Right hindlimb (tissue), 1 donor: ENCODE results near the gene FBXO36.

ENCODE experiments used
- DNase-seq: peaks from one replicate; pipeline ENCODE4 v3.0.0-alpha.2; 2018

The FBXO36 gene

DNA sequence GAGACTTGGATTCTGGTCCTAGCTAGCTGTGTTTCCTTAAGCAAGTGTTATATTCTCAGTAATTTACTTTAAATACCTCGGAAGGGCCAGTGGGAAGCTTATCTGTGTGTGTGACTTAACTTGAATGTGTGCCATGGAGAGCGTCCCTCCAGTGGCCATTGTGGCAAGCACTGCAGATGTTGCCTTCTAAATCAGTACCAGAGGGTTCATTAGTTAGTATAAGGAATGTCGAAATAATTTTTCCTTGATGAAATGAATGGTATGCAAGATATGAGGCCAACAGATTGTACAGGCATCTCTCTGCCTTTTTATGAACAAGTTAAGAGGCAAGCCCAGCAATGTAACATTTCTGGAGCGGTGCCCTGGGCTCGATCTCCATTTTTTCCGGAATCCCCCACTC, 52.0 kb downstream of the FBXO36 start:
- DNase-seq, result peak; percentile 22

DNA sequence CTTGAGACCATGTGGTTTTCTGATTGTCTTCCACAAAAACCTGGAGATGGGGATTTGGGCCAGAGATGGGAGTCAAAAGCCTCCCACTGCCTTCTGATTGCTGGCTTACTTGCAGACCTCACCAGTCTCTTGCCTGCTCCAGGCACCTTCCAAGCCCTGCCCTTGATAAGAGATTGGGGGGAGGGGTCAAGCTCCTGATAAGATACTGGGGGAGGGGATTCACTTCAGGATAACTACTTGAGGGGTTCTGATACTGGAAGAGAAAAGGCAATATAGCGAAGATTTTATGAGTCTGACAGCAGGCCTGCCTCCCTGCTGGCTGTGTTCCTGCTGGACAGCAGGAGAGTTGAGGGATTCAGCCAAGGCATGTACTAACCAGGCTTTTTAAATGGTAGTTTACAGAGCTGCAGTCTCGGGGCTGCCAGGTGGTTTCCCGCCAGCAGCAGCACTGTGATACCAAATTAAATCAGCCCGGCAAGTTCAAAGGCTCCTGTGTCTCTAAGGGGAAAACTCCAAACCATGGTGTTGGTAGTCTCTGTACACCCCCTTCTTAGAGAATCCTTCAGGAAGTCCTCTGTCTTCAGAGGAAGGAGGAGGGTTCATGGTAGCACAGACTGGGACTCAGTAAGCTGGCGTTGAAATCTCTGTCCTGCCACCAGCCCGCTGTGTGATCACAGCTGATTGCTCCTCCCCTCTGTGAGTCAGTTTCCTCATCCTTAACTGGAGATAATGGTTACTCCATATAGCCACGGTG, 58.3 kb downstream of the FBXO36 start:
- DNase-seq, result peak; percentile 85

DNA sequence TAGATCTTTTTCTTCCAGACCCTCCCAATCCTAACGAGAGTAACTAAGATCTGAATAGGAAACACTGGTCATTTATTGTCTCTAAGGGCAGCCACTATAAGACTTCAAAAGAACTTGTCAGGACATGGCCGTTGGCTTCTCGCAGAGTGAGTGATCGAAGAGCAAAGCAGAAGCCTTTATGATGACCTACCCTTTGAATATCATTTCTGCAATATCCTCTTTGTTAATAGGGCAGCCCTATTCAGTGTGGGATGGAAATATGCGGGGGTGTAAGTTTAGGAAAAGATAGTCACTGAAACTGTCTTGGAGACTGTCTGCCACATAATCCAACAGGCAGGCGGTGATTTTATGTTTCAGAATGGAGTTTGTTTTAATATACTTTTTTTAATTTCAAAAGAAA, 70.9 kb downstream of the FBXO36 start:
- DNase-seq, result no peak

DNA sequence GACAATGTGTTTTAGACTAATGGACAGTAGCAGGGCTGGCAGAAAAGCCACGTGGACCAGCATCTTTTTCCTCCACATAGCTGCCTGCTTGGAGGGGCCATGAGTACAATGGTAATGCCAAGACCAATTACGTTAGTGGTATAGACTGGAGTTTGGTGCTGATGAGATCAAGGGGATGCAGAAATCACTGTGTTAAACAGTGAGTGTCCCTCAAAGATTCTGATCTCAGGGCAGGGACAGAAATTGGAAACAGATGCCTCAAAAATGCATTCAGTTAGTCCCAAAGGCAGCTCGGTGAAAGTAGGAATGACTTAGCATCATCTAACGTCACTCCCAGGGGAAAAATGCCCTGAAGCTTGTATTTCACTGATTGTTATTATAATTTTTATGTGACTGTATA, 74.0 kb downstream of the FBXO36 start:
- DNase-seq, result no peak

DNA sequence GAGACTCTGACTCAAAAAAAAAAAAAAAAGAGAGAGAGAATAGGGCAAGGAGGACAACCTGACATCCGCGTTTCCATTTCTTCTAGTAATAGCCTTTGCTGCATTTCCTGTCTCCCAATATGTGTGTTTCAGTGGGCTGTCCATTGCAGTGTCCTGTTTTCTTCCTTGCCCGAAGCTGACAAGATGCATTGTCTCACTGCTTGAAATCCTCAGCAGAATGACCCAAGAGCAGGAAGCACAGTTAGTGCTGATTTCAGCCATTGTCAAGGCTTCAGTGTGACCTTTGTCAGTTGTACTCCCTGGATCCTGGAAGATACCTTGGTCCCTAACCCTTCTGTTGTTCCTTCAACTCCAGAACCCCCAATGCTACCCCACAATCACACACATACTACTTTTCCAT, 75.3 kb downstream of the FBXO36 start:
- no peak for DNase-seq

DNA sequence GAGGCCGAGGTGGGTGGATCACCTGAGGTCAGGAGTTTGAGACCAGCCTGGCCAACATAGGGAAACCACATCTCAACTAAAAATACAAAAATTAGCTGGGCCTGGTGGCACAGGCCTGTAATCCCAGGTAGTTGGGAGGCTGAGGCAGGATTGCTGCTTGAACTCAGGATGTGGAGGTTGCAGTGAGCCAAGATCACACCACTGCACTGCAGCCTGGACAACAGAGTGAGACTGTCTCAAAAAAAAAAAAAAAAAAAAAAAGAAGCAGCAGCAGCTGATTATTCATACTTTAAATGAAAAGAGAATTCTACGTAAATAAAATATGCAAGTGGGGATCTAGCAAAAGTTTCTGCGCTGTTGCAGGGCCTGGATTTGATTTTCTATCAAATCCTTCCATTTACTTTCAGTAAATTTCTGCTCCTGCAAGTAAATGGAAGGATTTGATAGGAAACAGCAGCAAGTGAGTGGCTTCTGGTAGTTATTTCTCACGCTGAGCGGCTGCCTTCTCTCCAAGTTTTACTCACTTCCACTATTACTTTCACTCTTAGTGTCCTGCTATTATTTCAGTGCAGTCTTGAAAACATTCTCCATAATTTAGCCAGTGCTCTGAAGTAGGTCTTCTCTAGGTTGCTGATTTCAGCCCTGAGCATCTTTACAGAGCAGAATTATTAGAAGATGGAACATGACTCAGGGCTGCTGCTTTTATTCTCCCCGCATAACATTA, 78.0 kb downstream of the FBXO36 start:
- DNase-seq, result no peak

DNA sequence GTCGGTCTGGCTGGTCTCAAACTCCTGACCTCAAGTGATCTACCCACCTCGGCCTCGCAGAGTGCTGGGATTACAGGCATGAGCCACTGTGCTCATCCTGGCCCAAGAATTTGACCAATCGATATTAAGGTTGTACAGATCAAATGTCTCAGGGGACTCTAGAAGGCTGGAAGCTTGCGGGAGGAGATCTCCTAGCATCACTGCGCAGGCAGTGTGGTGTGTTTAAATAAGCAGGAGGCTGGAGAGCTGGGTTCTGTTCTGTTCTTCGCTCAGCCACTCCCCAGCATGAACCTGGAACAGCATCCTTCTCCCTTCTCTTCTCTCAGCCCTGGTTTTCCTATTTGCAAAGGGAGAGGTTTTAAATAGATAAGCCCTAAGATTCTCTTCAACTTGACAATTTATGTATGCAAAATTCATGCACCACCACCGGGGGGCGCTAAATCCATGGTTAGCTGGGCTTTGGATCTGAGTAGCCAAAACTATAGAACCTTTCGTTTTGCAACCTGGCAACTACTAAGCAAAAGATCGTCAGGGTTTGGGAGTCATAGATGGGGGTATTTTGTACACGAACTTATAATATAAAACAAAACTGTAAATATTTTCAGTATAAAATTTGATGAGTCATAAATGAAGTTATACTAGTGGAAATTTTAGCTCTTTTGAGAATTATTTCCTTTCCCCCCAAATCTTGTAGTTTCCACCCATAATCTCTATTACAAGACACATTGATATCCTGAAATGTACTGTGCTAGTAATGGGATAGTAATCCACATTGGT, 85.8 kb downstream of the FBXO36 start:
- peak; percentile 61 for DNase-seq

- no peak for DNase-seq
Measured at GRCh38 chr2:230008708-230009066, 86.4 kb downstream of the FBXO36 start.

DNA sequence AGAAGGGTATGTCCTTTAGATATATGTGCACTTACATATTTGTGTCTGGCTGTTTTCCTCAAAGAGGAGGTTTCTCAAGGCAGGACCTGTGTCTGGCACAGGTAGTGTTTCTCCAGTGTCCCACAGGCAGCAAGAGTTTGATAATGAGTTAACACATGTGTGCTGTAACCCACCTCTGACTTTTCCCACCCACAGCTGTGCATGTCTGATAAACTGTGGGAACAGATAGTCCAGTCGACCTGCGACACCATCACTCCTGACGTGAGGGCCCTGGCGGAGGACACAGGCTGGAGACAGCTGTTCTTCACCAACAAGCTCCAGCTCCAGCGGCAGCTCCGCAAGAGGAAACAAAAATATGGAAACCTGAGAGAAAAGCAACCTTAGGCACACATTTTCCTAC, 88.2 kb downstream of the FBXO36 start:
- DNase-seq, result no peak

GRCh38 chr2:230011617-230012016, 89.3 kb downstream of the FBXO36 start:
- DNase-seq, result no peak

DNA sequence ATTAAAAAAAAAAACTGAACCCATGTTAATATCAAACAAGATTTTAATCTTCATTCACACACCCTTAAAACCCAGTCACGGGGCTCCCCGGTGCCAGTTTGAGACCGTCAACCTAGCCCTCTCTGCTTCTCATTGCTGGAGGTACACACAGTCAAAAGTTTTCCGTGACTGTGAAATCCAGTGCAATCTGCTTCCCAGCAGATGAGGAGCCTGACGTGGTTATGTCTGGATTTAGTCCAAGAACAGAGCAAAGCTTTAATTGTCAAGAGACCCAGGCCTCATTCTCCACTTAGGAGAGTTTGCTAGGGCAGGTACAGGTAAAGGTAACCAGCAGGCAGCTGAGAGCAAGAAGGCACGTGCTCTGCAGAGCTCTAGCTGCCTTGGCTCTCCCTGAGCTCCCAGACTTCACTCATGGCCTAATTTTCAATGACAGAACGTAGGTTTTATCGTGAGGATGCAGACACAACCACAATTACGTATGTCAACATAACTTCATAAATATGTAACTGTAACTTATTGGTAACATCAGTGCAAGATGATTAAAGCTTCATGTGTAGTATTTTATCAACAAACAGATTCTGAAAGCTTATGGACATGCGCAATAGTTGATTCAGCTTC, 90.1 kb downstream of the FBXO36 start:
- no peak for DNase-seq

GRCh38 chr2:230016844-230017243, 94.5 kb downstream of the FBXO36 start:
- DNase-seq, result no peak

DNA sequence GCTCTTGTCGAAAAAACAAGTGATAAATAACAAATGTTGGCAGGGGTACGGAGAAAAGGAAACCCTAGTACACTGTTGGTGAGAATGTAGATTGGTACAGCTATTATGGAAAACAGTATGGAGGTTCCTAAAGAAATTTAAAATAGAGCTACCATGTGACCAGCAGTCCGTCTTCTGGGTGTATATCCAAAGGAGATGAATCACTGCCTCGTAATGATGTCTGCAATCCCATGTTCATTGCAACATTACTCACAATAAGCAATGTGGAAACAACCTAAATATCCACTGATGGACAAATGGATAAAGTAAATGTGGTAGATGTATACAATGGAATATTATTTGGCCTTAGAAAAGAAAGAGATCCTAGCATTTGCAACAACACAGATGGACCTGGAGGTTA, 95.8 kb downstream of the FBXO36 start:
- DNase-seq, result no peak

DNA sequence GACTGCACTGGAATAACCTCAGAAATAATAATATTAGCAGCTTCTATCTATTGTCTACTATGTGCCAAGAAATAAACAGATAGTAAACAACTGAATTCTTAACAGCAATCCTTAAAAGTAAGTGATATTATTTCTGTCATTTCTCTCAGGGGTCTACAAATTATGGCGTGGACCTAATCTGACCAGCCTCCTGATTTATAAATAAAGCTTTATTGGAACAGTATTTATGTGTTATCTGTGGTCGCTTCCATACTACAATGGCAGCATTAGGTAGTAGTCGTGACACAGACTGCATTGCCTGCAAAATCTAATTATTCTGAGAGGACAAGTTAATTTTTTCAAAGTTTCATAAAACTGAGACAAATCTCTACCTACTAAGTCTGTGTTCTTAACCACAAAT, 97.4 kb downstream of the FBXO36 start:
- DNase-seq, result no peak

DNA sequence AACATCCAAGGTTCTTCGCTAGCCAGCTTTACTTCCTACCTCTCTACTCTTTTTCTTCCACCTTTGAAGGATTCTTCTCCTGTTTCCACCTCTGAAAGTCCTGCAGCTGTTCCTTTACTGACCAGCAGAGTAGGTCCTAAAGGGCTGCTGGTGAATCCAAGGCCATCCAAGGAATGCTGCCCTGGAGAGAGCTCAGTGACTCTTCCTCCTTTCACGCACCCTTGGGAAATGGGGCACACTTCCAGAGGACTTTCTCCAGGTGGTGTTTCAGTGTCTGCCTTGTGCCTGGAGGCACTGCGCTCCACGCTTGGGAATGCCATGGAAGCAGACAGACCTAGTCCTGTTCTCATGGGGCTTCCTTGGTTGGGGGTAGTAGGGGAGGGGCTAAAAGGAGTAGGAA, 101.0 kb downstream of the FBXO36 start:
- no peak for DNase-seq

DNA sequence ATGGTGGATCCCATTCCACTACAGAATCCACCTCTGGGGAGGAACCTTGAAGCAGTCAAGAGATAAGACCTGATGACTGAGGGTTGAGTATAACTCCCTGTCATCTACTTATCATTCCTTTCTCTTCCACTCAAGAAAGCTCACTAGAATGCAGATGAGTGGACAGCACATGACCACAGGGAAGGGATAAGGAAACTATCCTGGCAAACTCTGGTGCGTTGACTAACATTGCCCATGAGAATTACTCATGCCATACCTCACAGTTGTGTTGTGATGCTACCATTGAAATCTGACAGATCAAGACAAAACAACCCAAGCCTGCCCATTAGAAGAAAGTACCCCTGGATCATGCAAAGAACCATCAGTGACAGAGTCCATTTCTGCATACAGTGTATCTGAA, 119.9 kb downstream of the FBXO36 start:
- no peak for DNase-seq

DNA sequence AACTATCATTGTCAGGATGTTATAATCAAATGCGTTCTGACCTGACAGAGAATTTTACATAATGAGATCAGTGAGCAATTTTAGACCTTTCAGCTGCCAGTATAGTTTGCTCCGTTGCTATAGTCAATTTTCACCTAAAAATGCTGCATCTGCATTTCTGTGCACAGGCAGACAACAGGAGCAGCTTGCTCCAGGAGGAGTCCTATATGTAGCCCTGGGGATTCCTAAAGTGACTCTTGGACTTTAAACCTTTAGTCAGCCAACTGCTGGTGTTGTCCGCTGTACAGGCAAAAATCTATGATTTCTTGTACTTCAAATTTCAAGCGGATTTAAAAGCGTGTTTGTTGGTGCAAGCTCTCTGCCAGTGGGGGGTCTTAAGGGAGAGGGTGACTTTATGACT, 120.7 kb downstream of the FBXO36 start:
- no peak for DNase-seq

GRCh38 chr2:230043461-230043860, 121.2 kb downstream of the FBXO36 start:
- no peak for DNase-seq

DNA sequence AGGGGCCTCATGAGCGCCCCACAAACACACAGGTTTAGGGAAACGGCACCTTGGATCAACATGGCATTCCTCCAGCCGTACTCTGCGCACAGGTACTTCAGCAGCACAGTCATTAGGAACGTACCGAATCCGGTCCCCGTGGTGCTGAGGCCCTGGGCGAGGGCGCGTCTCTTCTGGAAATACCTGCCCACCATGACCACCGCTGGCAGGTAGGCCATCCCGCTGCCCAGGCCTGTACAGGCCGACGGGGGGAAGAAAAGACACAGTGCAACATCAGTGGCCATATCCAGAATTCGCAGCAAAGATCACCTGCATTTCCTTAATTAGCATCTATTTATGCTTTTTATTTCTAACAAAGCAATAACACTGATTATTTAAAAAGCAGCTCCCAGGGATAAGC, 124.2 kb downstream of the FBXO36 start:
- no peak for DNase-seq

DNA sequence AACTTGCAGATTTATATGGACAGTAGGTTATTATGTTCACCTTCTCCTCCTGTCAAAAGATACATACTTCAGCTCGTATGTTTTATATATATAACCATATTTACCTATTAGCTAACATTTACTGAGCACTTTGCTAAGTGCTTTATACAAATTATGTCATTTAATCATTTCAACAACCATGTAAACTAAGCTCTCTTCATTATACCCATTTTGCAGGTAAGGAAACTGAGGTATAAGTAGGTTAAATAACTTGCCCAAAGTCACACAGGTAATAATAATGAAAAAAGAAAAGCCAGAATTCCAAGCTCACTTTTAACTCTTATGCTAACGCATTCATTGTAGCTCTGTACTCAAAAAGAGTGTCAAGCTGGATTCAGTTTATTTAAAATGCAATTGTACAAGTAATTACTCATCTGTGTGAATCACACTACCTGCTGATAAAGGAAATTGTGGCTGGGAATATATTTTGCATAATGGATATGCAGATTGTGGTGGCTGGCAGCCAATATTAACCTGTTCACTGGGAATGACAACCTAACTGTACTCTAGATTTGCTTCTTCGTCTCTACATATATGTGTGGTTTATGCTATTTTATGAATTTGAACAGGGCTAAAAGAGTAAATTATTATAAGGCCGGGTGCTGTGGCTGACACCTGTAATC, 125.8 kb downstream of the FBXO36 start:
- no peak for DNase-seq

GRCh38 chr2:230050136-230050535, 127.8 kb downstream of the FBXO36 start:
- DNase-seq, result no peak

- no peak for DNase-seq
Measured at GRCh38 chr2:230052299-230052698, 130.0 kb downstream of the FBXO36 start.
